ENCODE measurements around the gene RTL10.

The RTL10 gene

GRCh38 chr22:19831016-19831415 is 23.7 kb downstream of the RTL10 start:
- no peak overlapping the region for H3K27ac Mint-ChIP-seq

GRCh38 chr22:19828035-19828401 is 26.7 kb downstream of the RTL10 start:
- H3K9me3 Mint-ChIP-seq: no peaks in the 10 kb centered on the region
- peaks cover 2% of the 10 kb centered on the region for H3K36me3 Mint-ChIP-seq
- no peak overlapping the region for H3K27ac Mint-ChIP-seq
- H3K4me3 Mint-ChIP-seq: no peak overlapping the region
- H3K4me1 Mint-ChIP-seq: peaks cover 14% of the 10 kb centered on the region
- no peaks in the 10 kb centered on the region for H3K27me3 Mint-ChIP-seq

More at GRCh38 chr22:19831016-19831415, 23.7 kb downstream of the RTL10 start:
- Mint-ChIP-seq H3K4me3 (no peak overlapping the region), H3K27me3 (no peaks in the 10 kb centered on the region), H3K36me3 (peaks cover 2% of the 10 kb centered on the region), H3K4me1 (peaks cover 30% of the 10 kb centered on the region), H3K9me3 (no peaks in the 10 kb centered on the region)

GRCh38 chr22:19827341-19828034 is 27.2 kb downstream of the RTL10 start:
- H3K4me3 Mint-ChIP-seq: no peak overlapping the region
- peaks cover 2% of the 10 kb centered on the region for H3K36me3 Mint-ChIP-seq
- no peaks in the 10 kb centered on the region for H3K9me3 Mint-ChIP-seq
- no peak overlapping the region for H3K27ac Mint-ChIP-seq
- H3K27me3 Mint-ChIP-seq: no peaks in the 10 kb centered on the region
- peaks cover 14% of the 10 kb centered on the region for H3K4me1 Mint-ChIP-seq

- Mint-ChIP-seq H3K27me3 (no peaks in the 10 kb centered on the region), H3K9me3 (no peaks in the 10 kb centered on the region), H3K4me1 (peaks cover 14% of the 10 kb centered on the region), H3K27ac (no peak overlapping the region), H3K4me3 (no peak overlapping the region), H3K36me3 (peaks cover 2% of the 10 kb centered on the region)
Measured at GRCh38 chr22:19826619-19826950, 28.1 kb downstream of the RTL10 start.

- no peak overlapping the region for H3K4me3 Mint-ChIP-seq
- H3K36me3 Mint-ChIP-seq: peaks cover 2% of the 10 kb centered on the region
- no peaks in the 10 kb centered on the region for H3K27me3 Mint-ChIP-seq
- H3K4me1 Mint-ChIP-seq: peaks cover 14% of the 10 kb centered on the region
- H3K27ac Mint-ChIP-seq: no peak overlapping the region
- H3K9me3 Mint-ChIP-seq: no peaks in the 10 kb centered on the region
Measured at GRCh38 chr22:19825904-19826618, 28.6 kb downstream of the RTL10 start.

GRCh38 chr22:19824926-19825339 is 29.7 kb downstream of the RTL10 start:
- no peaks in the 10 kb centered on the region for H3K9me3 Mint-ChIP-seq
- H3K4me1 Mint-ChIP-seq: peaks cover 9% of the 10 kb centered on the region
- peaks cover 2% of the 10 kb centered on the region for H3K36me3 Mint-ChIP-seq
- H3K4me3 Mint-ChIP-seq: no peak overlapping the region
- no peaks in the 10 kb centered on the region for H3K27me3 Mint-ChIP-seq
- no peak overlapping the region for H3K27ac Mint-ChIP-seq

- Mint-ChIP-seq H3K27ac (no peak overlapping the region), H3K4me1 (peaks cover 9% of the 10 kb centered on the region), H3K27me3 (no peaks in the 10 kb centered on the region), H3K9me3 (no peaks in the 10 kb centered on the region), H3K4me3 (no peak overlapping the region), H3K36me3 (peaks cover 2% of the 10 kb centered on the region)
Measured at GRCh38 chr22:19824212-19824925, 30.3 kb downstream of the RTL10 start.

- Mint-ChIP-seq H3K9me3 (no peaks in the 10 kb centered on the region), H3K4me3 (no peak overlapping the region), H3K27ac (no peak overlapping the region), H3K4me1 (peaks cover 9% of the 10 kb centered on the region), H3K27me3 (no peaks in the 10 kb centered on the region), H3K36me3 (peaks cover 2% of the 10 kb centered on the region)
Measured at GRCh38 chr22:19823902-19824211, 30.8 kb downstream of the RTL10 start.

GRCh38 chr22:19823191-19823901 is 31.3 kb downstream of the RTL10 start:
- H3K36me3 Mint-ChIP-seq: peaks cover 2% of the 10 kb centered on the region
- H3K4me3 Mint-ChIP-seq: no peak overlapping the region
- no peaks in the 10 kb centered on the region for H3K27me3 Mint-ChIP-seq
- no peaks in the 10 kb centered on the region for H3K9me3 Mint-ChIP-seq
- peaks cover 9% of the 10 kb centered on the region for H3K4me1 Mint-ChIP-seq
- H3K27ac Mint-ChIP-seq: no peak overlapping the region

GRCh38 chr22:19822301-19823117 is 32.2 kb downstream of the RTL10 start:
- H3K9me3 Mint-ChIP-seq: no peaks in the 10 kb centered on the region
- H3K4me1 Mint-ChIP-seq: peaks cover 5% of the 10 kb centered on the region

GRCh38 chr22:19821523-19822300 is 33.0 kb downstream of the RTL10 start:
- H3K36me3 Mint-ChIP-seq: no peaks in the 10 kb centered on the region
- peaks cover 5% of the 10 kb centered on the region for H3K4me1 Mint-ChIP-seq
- H3K4me3 Mint-ChIP-seq: no peak overlapping the region
- H3K27me3 Mint-ChIP-seq: no peaks in the 10 kb centered on the region
- no peak overlapping the region for H3K27ac Mint-ChIP-seq
- no peaks in the 10 kb centered on the region for H3K9me3 Mint-ChIP-seq

More at GRCh38 chr22:19822301-19823117, 32.2 kb downstream of the RTL10 start:
- Mint-ChIP-seq H3K4me3 (no peak overlapping the region), H3K36me3 (peaks cover 2% of the 10 kb centered on the region), H3K27ac (no peak overlapping the region), H3K27me3 (no peaks in the 10 kb centered on the region)

GRCh38 chr22:19820880-19821522 is 33.7 kb downstream of the RTL10 start:
- Mint-ChIP-seq H3K4me1 (peaks cover 5% of the 10 kb centered on the region), H3K9me3 (no peaks in the 10 kb centered on the region), H3K27me3 (no peaks in the 10 kb centered on the region), H3K4me3 (no peak overlapping the region), H3K27ac (no peak overlapping the region), H3K36me3 (no peaks in the 10 kb centered on the region)

GRCh38 chr22:19819911-19820879 is 34.5 kb downstream of the RTL10 start:
- H3K27ac Mint-ChIP-seq: no peak overlapping the region
- H3K4me1 Mint-ChIP-seq: peaks cover 5% of the 10 kb centered on the region
- no peaks in the 10 kb centered on the region for H3K27me3 Mint-ChIP-seq
- no peaks in the 10 kb centered on the region for H3K36me3 Mint-ChIP-seq
- no peak overlapping the region for H3K4me3 Mint-ChIP-seq
- H3K9me3 Mint-ChIP-seq: no peaks in the 10 kb centered on the region
